Body of pancreas (tissue), 4 donors: ENCODE results near the gene PISD. TPM values are rescaled to one million over a fixed set of nuclear protein-coding genes. Genes with fewer than 3 reads are reported as not detected.

ENCODE experiments used
- ATAC-seq: fragments of 150-250 bp; one replicate; pipeline ENCODE4 v1.9.1; 2016
- DNase-seq, 4 donors: peaks; one replicate each; pipeline ENCODE4 v3.0.0-alpha.2; 2019
- H3K27ac ChIP-seq, 4 donors: fragments of 200-600 bp; sonication (generic); 1 replicate in 3 of 4; 2 replicates in 1 of 4; pipeline versions ENCODE4 v1.5.1 to v1.6.1; 2016 to 2019; ENCODE audit warnings: mild to moderate bottlenecking in 1 of 4, mixed read lengths in 1 of 4, moderate library complexity in 1 of 4
- H3K27me3 ChIP-seq, 2 donors: fragments of 200-600 bp; sonication (generic); one replicate each; pipeline ENCODE4 v1.6.0; 2016; ENCODE audit warnings: mild to moderate bottlenecking in 1 of 2
- H3K36me3 ChIP-seq, 2 donors: fragments of 200-600 bp; sonication (generic); replicated peaks in 1 of 2; 2 replicates each; pipeline ENCODE4 v1.5.1; 2016; ENCODE audit warnings: low read depth in 2 of 2; ENCODE audit not compliant: insufficient read depth in 1 of 2
- H3K4me1 ChIP-seq: fragments of 200-600 bp; sonication (generic); one replicate; pipeline ENCODE4 v1.6.0; 2016
- H3K4me3 ChIP-seq, 2 donors: fragments of 200-600 bp; sonication (generic); 1 replicate in 1 of 2; 2 replicates in 1 of 2; pipeline ENCODE4 v1.5.1; 2016 to 2019
- H3K9me3 ChIP-seq, 3 donors: fragments of 200-600 bp; sonication (generic); 1 replicate in 2 of 3; 2 replicates in 1 of 3; pipeline ENCODE4 v1.5.1; 2016
- POLR2A ChIP-seq, 3 donors: fragments of 450-650 bp; IDR thresholded peaks; one replicate each; pipeline ENCODE4 v1.6.1; 2016; ENCODE audit warnings: antibody characterized with exemption in 3 of 3, mild to moderate bottlenecking in 2 of 3
- WGBS, 2 donors: methylation state at CpG; one replicate each; pipeline ENCODE4 v1.1.5; 2017; 5-methylcytosine and 5-hydroxymethylcytosine counted together
- intact Hi-C: fragments of 100-400 bp; cut with DNase I; formaldehyde crosslinking; loops from one replicate; pipeline ENCODE4 v1.15.1; 2023
- total RNA-seq, 2 donors: library from RNA; depleted of rRNA; stranded (reverse); fragments of >200 nt; gene quantifications; one replicate each; pipeline ENCODE4 v1.1.0, GENCODE V29; 2016
- TF ChIP-seq, protein P1 (sequence below), 7 experiments: fragments of 450-650 bp in 4 of 7; fragments of 200-600 bp in 3 of 7; sonication (generic) in 3 of 7; IDR thresholded peaks; one replicate each; pipeline ENCODE4 v1.5.1; 2016 to 2019; ENCODE audit warnings: antibody characterized with exemption in 7 of 7

Gene PISD
- total RNA-seq, 2 donors from 2014 or later: 22.3 to 31.3 TPM

DNA sequence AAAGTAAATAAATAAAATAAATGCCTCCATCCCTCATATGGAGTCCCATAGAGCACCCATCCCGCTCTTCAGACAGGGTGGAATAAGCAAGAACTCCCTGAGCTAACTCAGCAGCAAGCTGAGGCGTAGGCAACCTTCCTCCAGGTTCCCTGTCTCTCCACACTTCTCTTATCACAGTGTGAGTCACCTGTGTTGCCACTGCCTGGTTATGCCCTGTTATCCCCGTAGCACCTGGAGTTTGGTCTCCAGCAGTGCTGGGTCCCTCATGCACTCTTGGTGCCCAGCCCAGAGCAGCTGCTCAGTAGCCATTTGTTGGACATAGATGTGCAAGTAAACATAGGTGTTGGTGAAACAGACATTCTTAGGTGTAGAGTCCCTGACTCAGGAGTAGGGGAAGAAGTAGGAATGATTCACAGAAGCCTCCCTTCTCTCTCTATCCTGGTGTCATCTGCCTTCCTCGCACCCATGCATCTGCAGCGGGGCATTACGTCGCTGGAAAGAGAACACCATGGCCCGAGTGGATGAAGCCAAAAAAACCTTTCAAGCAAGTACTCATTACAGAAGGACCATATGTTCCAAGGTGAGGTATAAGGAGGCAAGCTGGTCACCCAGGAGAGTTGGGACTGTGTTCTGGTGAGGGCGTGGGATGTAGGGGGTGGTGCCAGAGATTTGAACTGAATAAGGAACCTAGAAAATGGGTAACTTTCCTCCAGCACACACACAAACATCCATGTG is 56.0 kb downstream of the PISD start:
- ATAC-seq (no peak), DNase-seq (peak in 1 of 4 donors; percentile 75)
- intact Hi-C loops: no loop called here
- no peaks in the 10 kb centered on the region for H3K4me1 ChIP-seq
- H3K27ac ChIP-seq: no peak overlapping the region
- no peaks in the 10 kb centered on the region for H3K27me3 ChIP-seq
- H3K4me3 ChIP-seq: no peak overlapping the region
- TF ChIP-seq, protein P1, sequence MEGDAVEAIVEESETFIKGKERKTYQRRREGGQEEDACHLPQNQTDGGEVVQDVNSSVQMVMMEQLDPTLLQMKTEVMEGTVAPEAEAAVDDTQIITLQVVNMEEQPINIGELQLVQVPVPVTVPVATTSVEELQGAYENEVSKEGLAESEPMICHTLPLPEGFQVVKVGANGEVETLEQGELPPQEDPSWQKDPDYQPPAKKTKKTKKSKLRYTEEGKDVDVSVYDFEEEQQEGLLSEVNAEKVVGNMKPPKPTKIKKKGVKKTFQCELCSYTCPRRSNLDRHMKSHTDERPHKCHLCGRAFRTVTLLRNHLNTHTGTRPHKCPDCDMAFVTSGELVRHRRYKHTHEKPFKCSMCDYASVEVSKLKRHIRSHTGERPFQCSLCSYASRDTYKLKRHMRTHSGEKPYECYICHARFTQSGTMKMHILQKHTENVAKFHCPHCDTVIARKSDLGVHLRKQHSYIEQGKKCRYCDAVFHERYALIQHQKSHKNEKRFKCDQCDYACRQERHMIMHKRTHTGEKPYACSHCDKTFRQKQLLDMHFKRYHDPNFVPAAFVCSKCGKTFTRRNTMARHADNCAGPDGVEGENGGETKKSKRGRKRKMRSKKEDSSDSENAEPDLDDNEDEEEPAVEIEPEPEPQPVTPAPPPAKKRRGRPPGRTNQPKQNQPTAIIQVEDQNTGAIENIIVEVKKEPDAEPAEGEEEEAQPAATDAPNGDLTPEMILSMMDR (IDR thresholded peaks at IDR 0.05): no peak
- no peak for TF ChIP-seq POLR2A (IDR thresholded peaks at IDR 0.05)
- no peaks in the 10 kb centered on the region for H3K9me3 ChIP-seq
- H3K36me3 ChIP-seq: peaks cover 0 to 3% of the 10 kb centered on the region in 2 donors
- WGBS, 2 donors: 76 to 84% methylated on average over 9 of the region's 9 CpGs

DNA sequence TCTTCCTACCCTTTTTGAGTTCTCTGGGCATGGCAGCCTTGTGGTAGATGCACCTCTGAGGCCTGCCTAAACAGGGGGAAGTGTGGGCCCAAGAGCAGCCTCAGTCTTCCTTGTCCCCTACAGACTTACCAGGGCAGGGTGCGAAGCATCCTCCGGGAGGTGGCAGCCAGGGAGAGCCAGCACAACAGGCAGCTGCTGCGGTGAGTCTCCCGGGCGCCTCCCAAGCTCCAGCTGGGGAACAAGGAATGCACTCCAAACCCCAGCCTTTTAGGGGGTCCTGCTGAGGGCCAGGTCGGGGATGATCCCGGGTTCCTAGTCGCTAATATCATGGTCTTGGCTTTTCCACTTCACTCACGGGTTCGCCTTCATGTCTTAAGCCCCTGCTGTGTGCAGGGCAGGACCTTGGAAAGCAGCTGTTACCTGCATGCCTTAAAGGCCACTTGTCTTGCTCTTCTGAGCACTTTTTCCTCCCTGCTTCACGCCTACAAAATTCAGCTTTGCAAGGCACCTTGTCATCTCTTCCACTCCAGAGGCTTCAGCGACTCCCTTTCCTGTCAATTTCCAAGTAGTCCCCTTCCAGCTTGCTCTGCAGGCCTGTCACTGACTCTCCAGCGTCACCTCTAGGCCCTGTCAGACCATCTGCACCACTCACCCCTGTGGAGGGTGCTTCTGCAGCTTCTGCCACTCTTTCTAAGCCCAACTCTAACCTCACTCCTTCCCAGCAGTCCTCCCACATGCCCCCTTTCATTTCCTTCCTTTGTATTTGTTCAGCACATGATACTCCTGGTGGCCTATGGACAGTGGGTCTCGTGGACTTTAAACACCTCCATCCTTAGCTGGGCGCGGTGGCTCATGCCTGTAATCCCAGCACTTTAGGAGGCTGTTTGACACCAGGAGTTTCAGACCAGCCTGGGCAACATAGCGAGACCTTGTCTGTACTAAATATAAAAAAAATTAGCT is 57.0 kb downstream of the PISD start:
- DNase-seq (no peak), ATAC-seq (no peak)
- intact Hi-C loops: no loop called here
- H3K27ac ChIP-seq: no peak overlapping the region
- H3K27me3 ChIP-seq: no peaks in the 10 kb centered on the region
- no peak overlapping the region for H3K4me3 ChIP-seq
- no peaks in the 10 kb centered on the region for H3K9me3 ChIP-seq
- peaks cover 0 to 3% of the 10 kb centered on the region in 2 donors for H3K36me3 ChIP-seq
- TF ChIP-seq POLR2A (IDR thresholded peaks at IDR 0.05): no peak
- WGBS, 2 donors: 82 to 94% methylated on average over 10 to 12 of the region's 17 CpGs
- H3K4me1 ChIP-seq: no peaks in the 10 kb centered on the region

DNA sequence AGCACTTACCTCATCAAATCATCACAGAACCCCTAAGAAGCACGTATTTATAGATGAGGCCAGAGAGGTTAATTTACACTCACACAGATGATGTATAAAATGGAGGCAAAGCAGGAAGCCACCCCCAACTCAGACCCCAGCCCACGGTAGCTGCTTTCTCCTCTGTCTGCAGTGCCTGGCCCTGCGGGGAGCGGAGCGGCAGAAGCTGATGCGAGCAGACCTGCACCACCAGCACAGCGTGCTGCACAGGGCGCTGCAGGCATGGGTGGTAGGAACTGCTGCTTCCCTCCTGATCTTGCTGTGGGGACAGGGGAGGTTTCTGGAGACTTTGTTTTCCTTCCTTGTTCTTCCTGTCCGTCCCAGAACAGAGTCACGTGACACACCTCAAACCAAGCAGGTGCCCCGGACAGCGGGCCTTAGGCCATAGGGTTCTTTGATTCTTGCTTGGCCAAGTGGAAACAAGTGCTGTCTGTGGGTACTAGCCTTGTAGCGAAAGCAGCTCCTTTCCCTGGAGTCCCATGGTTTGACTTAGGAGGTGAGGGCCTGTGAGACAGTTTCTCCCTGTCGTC is 57.8 kb downstream of the PISD start:
- no peak overlapping the region for H3K27ac ChIP-seq
- DNase-seq (no peak), ATAC-seq (no peak)
- no peak for TF ChIP-seq POLR2A (IDR thresholded peaks at IDR 0.05)
- TF ChIP-seq, protein P1 (IDR thresholded peaks at IDR 0.05): no peak
- no peak overlapping the region for H3K4me3 ChIP-seq
- peaks cover 0 to 3% of the 10 kb centered on the region in 2 donors for H3K36me3 ChIP-seq
- H3K9me3 ChIP-seq: no peaks in the 10 kb centered on the region
- 92% methylated on average over 14 of the region's 14 CpGs for WGBS, 2 donors
- no peaks in the 10 kb centered on the region for H3K27me3 ChIP-seq
- no peaks in the 10 kb centered on the region for H3K4me1 ChIP-seq
- intact Hi-C loops: no loop called here

DNA sequence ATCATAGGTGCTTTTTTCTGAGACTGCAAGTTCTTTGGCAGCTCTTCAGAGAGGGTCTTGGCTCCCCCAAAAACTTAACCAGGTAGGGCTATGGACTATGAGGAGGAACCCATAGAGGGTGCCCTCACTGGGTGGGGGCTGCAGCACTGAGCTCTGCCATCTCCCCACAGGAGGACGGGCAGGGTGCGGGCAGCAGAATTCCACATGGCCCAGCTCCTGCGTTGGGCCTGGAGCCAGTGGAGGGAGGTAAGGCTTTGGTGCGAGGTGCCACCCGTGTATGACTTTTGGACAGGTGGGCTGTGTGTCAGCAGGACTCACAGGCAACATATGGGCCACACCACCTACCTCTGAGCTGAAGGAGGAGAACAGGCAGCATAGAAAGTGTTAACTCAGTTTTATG is 58.4 kb downstream of the PISD start:
- 92 to 96% methylated on average over 4 to 5 of the region's 5 CpGs for WGBS, 2 donors
- DNase-seq (no peak), ATAC-seq (no peak)
- no peak for TF ChIP-seq POLR2A (IDR thresholded peaks at IDR 0.05)
- TF ChIP-seq, protein P1 (IDR thresholded peaks at IDR 0.05): no peak
- no peaks in the 10 kb centered on the region for H3K9me3 ChIP-seq
- H3K4me1 ChIP-seq: no peaks in the 10 kb centered on the region
- H3K4me3 ChIP-seq: no peak overlapping the region
- intact Hi-C loops: no loop called here
- no peak overlapping the region for H3K27ac ChIP-seq
- no peaks in the 10 kb centered on the region for H3K27me3 ChIP-seq
- H3K36me3 ChIP-seq: peaks cover 0 to 3% of the 10 kb centered on the region in 2 donors

DNA sequence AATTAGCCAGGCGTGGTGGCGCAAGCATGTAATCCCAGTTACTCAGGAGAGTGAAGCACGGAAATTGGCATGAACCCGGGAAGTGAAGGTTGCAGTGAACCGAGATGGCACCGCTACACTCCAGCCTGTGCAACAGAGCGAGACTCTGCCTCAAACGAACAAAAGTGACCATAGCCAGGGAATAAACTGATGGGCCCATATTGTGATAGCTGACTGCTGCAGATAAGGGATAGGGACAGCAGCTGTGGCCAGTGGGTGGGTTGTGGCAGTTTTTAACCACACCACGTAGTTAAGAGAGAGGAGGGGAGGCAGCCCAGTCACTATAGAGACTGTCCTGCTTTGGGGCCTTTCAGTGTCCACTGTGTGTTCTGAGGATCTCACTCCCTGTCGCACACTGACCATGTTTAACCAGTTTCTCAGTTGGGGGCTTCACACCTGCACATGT is 58.9 kb downstream of the PISD start:
- DNase-seq (no peak), ATAC-seq (no peak)
- peaks cover 0 to 3% of the 10 kb centered on the region in 2 donors for H3K36me3 ChIP-seq
- H3K27me3 ChIP-seq: no peaks in the 10 kb centered on the region
- H3K4me3 ChIP-seq: no peak overlapping the region
- H3K27ac ChIP-seq: no peak overlapping the region
- 83 to 97% methylated on average over 10 of the region's 10 CpGs for WGBS, 2 donors
- TF ChIP-seq POLR2A (IDR thresholded peaks at IDR 0.05): no peak
- intact Hi-C loops: no loop called here
- no peaks in the 10 kb centered on the region for H3K9me3 ChIP-seq
- H3K4me1 ChIP-seq: no peaks in the 10 kb centered on the region
